DOHH2 (cell line): Measurements from ENCODE around the gene IFNA16.
A peak's percentile ranks its signal among the peaks of the same experiment; 100 is the strongest.
"Not testable (repeated sequence)": the region's sequence is repeated elsewhere in the genome, so short reads cannot be mapped to it uniquely, and the experiment has no call there.

Source experiments
- H3F3A ChIP-seq: fragments of 200-600 bp; sonication (generic), shearing (Covaris generic); 2 replicates; pipeline ENCODE4 v1.6.0; 2016; ENCODE audit warnings: antibody characterized with exemption, mild to moderate bottlenecking; ENCODE audit not compliant: control insufficient read depth, insufficient read depth
- H3K27ac ChIP-seq: fragments of 200-600 bp; sonication (generic); 2 replicates; pipeline ENCODE4 v1.5.1; 2014; ENCODE audit warnings: low read depth, mild to moderate bottlenecking, low read length, moderate library complexity
- H3K27me3 ChIP-seq: fragments of 200-600 bp; sonication (generic); 2 replicates; pipeline ENCODE4 v1.6.1; 2014; ENCODE audit warnings: mild to moderate bottlenecking, low read length, mixed read lengths; ENCODE audit not compliant: control insufficient read depth
- H3K36me3 ChIP-seq: fragments of 200-600 bp; sonication (generic); 2 replicates; pipeline ENCODE4 v1.6.1; 2014; ENCODE audit warnings: mild to moderate bottlenecking, low read length, moderate library complexity, mixed read lengths; ENCODE audit not compliant: control insufficient read depth
- H3K4me1 ChIP-seq: fragments of 200-600 bp; sonication (generic); 2 replicates; pipeline ENCODE4 v1.6.1; 2014; ENCODE audit warnings: mild to moderate bottlenecking, low read length, mixed read lengths; ENCODE audit not compliant: control insufficient read depth
- H3K4me2 ChIP-seq: fragments of 200-600 bp; sonication (generic); 2 replicates; pipeline ENCODE4 v1.6.0; 2014; ENCODE audit warnings: mild to moderate bottlenecking, low read length, moderate library complexity
- H3K4me3 ChIP-seq: fragments of 200-600 bp; sonication (generic); 2 replicates; pipeline ENCODE4 v1.5.1; 2014; ENCODE audit warnings: mild to moderate bottlenecking, low read length, mixed read lengths
- H3K79me2 ChIP-seq: fragments of 200-600 bp; sonication (generic); 2 replicates; pipeline ENCODE4 v1.6.1; 2014; ENCODE audit warnings: mild to moderate bottlenecking, low read length, mixed read lengths; ENCODE audit not compliant: control insufficient read depth
- H3K9me2 ChIP-seq: fragments of 200-600 bp; sonication (generic); replicated peaks from 2 replicates; pipeline ENCODE4 v1.6.1; 2014; ENCODE audit warnings: mild to moderate bottlenecking, low read length, mixed read lengths; ENCODE audit not compliant: control insufficient read depth
- H3K9me3 ChIP-seq: fragments of 200-600 bp; sonication (generic); 2 replicates; pipeline ENCODE4 v1.6.1; 2014; ENCODE audit warnings: antibody characterized with exemption, low read length, mixed read lengths; ENCODE audit not compliant: control insufficient read depth, insufficient read depth
- H4K20me1 ChIP-seq: fragments of 200-600 bp; sonication (generic); 2 replicates; pipeline ENCODE4 v1.6.0; 2014; ENCODE audit warnings: low read depth, mild to moderate bottlenecking, antibody characterized with exemption, low read length, moderate library complexity; ENCODE audit not compliant: control insufficient read depth, insufficient read depth
- CTCF ChIP-seq: fragments of 200-600 bp; sonication (generic); IDR thresholded peaks from one replicate; pipeline ENCODE4 v1.5.1; 2014; ENCODE audit warnings: antibody characterized with exemption, mild to moderate bottlenecking, low read depth, low read length; ENCODE audit not compliant: poor library complexity, severe bottlenecking
- EZH2phosphoT487 ChIP-seq: fragments of 200-600 bp; sonication (generic); IDR thresholded peaks from 2 replicates; pipeline ENCODE4 v1.6.1; 2017; ENCODE audit warnings: borderline replicate concordance, mild to moderate bottlenecking, antibody characterized with exemption, low read length, moderate library complexity, mixed read lengths

Gene IFNA16

GRCh38 chr9:21205204-21205603, 11.9 kb downstream of the IFNA16 start:
- Histone ChIP-seq H3F3A (no peaks in the 10 kb centered on the region), H3K27me3 (no peaks in the 10 kb centered on the region), H3K27ac (no peak overlapping the region), H4K20me1 (no peaks in the 10 kb centered on the region), H3K36me3 (no peaks in the 10 kb centered on the region), H3K4me2 (no peak overlapping the region), H3K79me2 (no peaks in the 10 kb centered on the region), H3K9me2 (no peaks in the 10 kb centered on the region), H3K4me3 (no peak overlapping the region), H3K4me1 (no peaks in the 10 kb centered on the region), H3K9me3 (no peaks in the 10 kb centered on the region)
- TF ChIP-seq CTCF (no peak), EZH2phosphoT487 (no peak)

- H4K20me1 ChIP-seq, H3K27ac ChIP-seq, H3K36me3 ChIP-seq, H3K4me2 ChIP-seq, H3K4me3 ChIP-seq, H3K79me2 ChIP-seq, H3F3A ChIP-seq, H3K4me1 ChIP-seq, H3K9me2 ChIP-seq, H3K27me3 ChIP-seq, H3K9me3 ChIP-seq: not testable (repeated sequence)
Measured at GRCh38 chr9:21202105-21202504, 15.0 kb downstream of the IFNA16 start, which contains the start of gene IFNA7. TSS of gene IFNA7 (minus strand) at chr9:21202205. CDS start at chr9:21202165, 40 bp downstream.

GRCh38 chr9:21194867-21195776, 22.0 kb downstream of the IFNA16 start:
- 0 out of 2 replicates have a peak overlapping the region, but pooled peaks have one; percentile 13 for H3K4me2 ChIP-seq
- peak; percentile 59 for TF ChIP-seq CTCF

GRCh38 chr9:21187487-21187886, 29.6 kb downstream of the IFNA16 start, which contains the start of gene IFNA4:
TSS of gene IFNA4 (minus strand) at chr9:21187587. CDS start at chr9:21187531, 56 bp downstream.
- H3K4me2 ChIP-seq, H3K79me2 ChIP-seq, H3K9me3 ChIP-seq, H3K9me2 ChIP-seq, H4K20me1 ChIP-seq, H3K27ac ChIP-seq, H3K4me3 ChIP-seq, H3K36me3 ChIP-seq, H3K4me1 ChIP-seq, H3K27me3 ChIP-seq, H3F3A ChIP-seq: not testable (repeated sequence)

More at GRCh38 chr9:21194867-21195776, 22.0 kb downstream of the IFNA16 start:
- not testable (repeated sequence) for H4K20me1 ChIP-seq, H3K9me3 ChIP-seq, H3K79me2 ChIP-seq, H3K27ac ChIP-seq, H3K36me3 ChIP-seq, H3K4me3 ChIP-seq, H3K4me1 ChIP-seq, H3K9me2 ChIP-seq, H3F3A ChIP-seq, H3K27me3 ChIP-seq
